ENCODE results near the gene ABCA7. TPM values are rescaled to one million over a fixed set of nuclear protein-coding genes. Genes with fewer than 3 reads are reported as not detected.
A peak's percentile ranks its signal among the peaks of the same experiment; 100 is the strongest.

ABCA7 gene
- total and polyA plus RNA-seq, 2 of the 13 experiments (the other 11 are each of a cell fraction or from before 2014, with no cell fraction given) = 4.4 to 32.4 TPM

DNA sequence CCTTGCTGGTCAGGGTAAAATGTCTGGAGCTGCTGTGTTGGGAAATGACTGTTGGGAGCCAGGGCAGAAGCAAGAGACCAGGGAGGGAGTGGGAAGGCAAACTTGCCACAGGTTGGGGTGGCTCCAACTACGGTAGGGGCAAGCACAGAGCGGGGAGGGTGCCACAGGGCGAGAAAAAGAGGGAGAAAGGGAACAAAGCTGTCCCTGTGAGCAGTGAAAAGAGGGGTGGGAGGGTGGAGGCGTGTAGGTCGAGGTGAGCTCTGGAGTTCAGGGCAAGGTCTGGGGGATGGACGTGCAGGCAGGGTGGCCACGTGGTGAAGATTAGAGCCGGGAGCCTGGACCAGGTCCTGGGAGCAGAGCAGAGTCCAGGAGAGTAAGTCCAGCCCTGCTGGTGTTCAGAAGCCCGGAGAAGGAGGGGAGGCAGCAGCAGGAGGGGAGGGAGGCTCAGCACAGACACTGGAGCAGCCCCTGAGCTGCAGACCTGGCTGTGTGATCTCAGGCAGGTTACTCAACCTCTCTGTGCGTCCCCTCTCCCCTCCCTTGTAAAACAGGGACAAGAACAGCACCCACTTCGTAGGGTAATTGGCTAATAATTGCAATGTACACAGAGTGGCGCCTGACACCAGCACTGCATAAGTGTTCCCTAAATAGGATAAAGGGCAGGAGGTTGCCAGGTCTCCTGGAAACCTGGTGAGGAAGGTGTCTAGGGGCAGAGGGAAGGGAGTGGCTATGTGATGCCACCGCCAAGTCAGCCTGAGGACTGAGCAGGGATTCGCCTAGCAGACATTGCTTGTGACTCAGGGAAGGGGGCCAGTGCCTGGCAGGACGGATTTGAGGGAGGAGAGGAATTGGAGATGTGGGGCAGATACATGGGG is 58.5 kb downstream of the ABCA7 start (continued):
- TF ChIP-seq ZNF326 (CRISPR knock-in tag; IDR thresholded peaks at IDR 0.05; ENCODE audit: borderline replicate concordance) (no peak), NR2F2 (IDR thresholded peaks at IDR 0.05; ENCODE audit: borderline replicate concordance, low read depth) (no peak), MXI1 (IDR thresholded peaks at IDR 0.05; ENCODE audit: borderline replicate concordance, low read depth, low read length) (peak; percentile 91; the same call in 1 of the 3 replicates), ZFP1 (CRISPR knock-in tag; IDR thresholded peaks at IDR 0.05) (no peak), ZNF296 (CRISPR knock-in tag; conservative IDR thresholded peaks at IDR 0.05) (0 out of 2 replicates have a peak, but pooled peaks have one; percentile 35), ZNF672 (CRISPR knock-in tag; IDR thresholded peaks at IDR 0.05) (no peak), SCMH1 (CRISPR knock-in tag; IDR thresholded peaks at IDR 0.05; ENCODE audit: borderline replicate concordance) (no peak), RBM22 (optimal IDR thresholded peaks at IDR 0.05; ENCODE audit: low read length) (peak; percentile 40), ZNF136 (CRISPR knock-in tag; IDR thresholded peaks at IDR 0.05; ENCODE audit: low read depth) (no peak), CBFB (CRISPR knock-in tag; IDR thresholded peaks at IDR 0.05) (no peak; the same call in none of the 2 replicates), RXRB (CRISPR knock-in tag; IDR thresholded peaks at IDR 0.05; ENCODE audit: borderline replicate concordance) (peak; percentile 54; the same call in 1 of the 2 replicates), U2AF2 (IDR thresholded peaks at IDR 0.05; ENCODE audit: low read depth, low read length) (no peak), SUZ12 (IDR thresholded peaks at IDR 0.05; ENCODE audit: low read depth, low read length) (no peak), CAMTA2 (CRISPR knock-in tag; IDR thresholded peaks at IDR 0.05; ENCODE audit: borderline replicate concordance) (no peak), ZNF33B (CRISPR knock-in tag; IDR thresholded peaks at IDR 0.05) (no peak), ZNF143 (CRISPR knock-in tag; IDR thresholded peaks at IDR 0.05) (no peak; the same call in 1 of the 2 replicates), KDM3A (CRISPR knock-in tag; IDR thresholded peaks at IDR 0.05; ENCODE audit: low read depth) (no peak), ZIK1 (CRISPR knock-in tag; IDR thresholded peaks at IDR 0.05; ENCODE audit: borderline replicate concordance, low read depth) (0 out of 2 replicates have a peak, but pooled peaks have one; percentile 34)
- TF ChIP-seq, protein P1, sequence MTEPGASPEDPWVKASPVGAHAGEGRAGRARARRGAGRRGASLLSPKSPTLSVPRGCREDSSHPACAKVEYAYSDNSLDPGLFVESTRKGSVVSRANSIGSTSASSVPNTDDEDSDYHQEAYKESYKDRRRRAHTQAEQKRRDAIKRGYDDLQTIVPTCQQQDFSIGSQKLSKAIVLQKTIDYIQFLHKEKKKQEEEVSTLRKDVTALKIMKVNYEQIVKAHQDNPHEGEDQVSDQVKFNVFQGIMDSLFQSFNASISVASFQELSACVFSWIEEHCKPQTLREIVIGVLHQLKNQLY (CRISPR knock-in tag; IDR thresholded peaks at IDR 0.05) = peak; percentile 83
- TF ChIP-seq, protein P2, sequence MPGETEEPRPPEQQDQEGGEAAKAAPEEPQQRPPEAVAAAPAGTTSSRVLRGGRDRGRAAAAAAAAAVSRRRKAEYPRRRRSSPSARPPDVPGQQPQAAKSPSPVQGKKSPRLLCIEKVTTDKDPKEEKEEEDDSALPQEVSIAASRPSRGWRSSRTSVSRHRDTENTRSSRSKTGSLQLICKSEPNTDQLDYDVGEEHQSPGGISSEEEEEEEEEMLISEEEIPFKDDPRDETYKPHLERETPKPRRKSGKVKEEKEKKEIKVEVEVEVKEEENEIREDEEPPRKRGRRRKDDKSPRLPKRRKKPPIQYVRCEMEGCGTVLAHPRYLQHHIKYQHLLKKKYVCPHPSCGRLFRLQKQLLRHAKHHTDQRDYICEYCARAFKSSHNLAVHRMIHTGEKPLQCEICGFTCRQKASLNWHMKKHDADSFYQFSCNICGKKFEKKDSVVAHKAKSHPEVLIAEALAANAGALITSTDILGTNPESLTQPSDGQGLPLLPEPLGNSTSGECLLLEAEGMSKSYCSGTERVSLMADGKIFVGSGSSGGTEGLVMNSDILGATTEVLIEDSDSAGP (CRISPR knock-in tag; IDR thresholded peaks at IDR 0.05; ENCODE audit: borderline replicate concordance) = peak; percentile 79; the same call in 1 of the 2 replicates
- TF ChIP-seq, protein P3, sequence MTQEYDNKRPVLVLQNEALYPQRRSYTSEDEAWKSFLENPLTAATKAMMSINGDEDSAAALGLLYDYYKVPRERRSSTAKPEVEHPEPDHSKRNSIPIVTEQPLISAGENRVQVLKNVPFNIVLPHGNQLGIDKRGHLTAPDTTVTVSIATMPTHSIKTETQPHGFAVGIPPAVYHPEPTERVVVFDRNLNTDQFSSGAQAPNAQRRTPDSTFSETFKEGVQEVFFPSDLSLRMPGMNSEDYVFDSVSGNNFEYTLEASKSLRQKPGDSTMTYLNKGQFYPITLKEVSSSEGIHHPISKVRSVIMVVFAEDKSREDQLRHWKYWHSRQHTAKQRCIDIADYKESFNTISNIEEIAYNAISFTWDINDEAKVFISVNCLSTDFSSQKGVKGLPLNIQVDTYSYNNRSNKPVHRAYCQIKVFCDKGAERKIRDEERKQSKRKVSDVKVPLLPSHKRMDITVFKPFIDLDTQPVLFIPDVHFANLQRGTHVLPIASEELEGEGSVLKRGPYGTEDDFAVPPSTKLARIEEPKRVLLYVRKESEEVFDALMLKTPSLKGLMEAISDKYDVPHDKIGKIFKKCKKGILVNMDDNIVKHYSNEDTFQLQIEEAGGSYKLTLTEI (CRISPR knock-in tag; conservative IDR thresholded peaks at IDR 0.05) = no peak

Measured in HepG2 (cell line).